GM12875 (cell line): Measurements from ENCODE around the gene FAM43A.

Experiments
- H3K4me3 ChIP-seq: one replicate; pipeline ENCODE4 v1.5.1; 2011; ENCODE audit warnings: low read depth, low read length, control low read depth
- CTCF ChIP-seq: IDR thresholded peaks from 2 replicates; pipeline ENCODE4 v1.5.1; 2011; ENCODE audit warnings: low read depth, mild to moderate bottlenecking, control low read depth, inconsistent platforms, low read length, moderate library complexity, borderline replicate concordance; ENCODE audit not compliant: insufficient read depth

Gene FAM43A

GRCh38 chr3:194728986-194729385, 43.3 kb downstream of the FAM43A start:
- no peak overlapping the region for H3K4me3 ChIP-seq
- no peak for TF ChIP-seq CTCF

GRCh38 chr3:194730365-194730764, 44.7 kb downstream of the FAM43A start:
- no peak overlapping the region for H3K4me3 ChIP-seq
- no peak for TF ChIP-seq CTCF

- no peak for TF ChIP-seq CTCF
- H3K4me3 ChIP-seq: no peak overlapping the region
Observed at GRCh38 chr3:194731506-194732073, 45.9 kb downstream of the FAM43A start.

- TF ChIP-seq CTCF: no peak
Observed at GRCh38 chr3:194732617-194733016, 46.9 kb downstream of the FAM43A start.

GRCh38 chr3:194736277-194736895, 50.7 kb downstream of the FAM43A start:
- H3K4me3 ChIP-seq: no peak overlapping the region
- no peak for TF ChIP-seq CTCF

More at GRCh38 chr3:194732617-194733016, 46.9 kb downstream of the FAM43A start:
- H3K4me3 ChIP-seq: no peak overlapping the region

- TF ChIP-seq CTCF: no peak
- H3K4me3 ChIP-seq: no peak overlapping the region
Observed at GRCh38 chr3:194736896-194737600, 51.4 kb downstream of the FAM43A start.
